ENCODE data around the gene NLGN1. TPM values are rescaled to one million over a fixed set of nuclear protein-coding genes. Genes with fewer than 3 reads are reported as not detected.

NLGN1 gene
- polyA plus RNA-seq, 2 of the 4 experiments (the other 2 are of a cell fraction) = not detected

DNA sequence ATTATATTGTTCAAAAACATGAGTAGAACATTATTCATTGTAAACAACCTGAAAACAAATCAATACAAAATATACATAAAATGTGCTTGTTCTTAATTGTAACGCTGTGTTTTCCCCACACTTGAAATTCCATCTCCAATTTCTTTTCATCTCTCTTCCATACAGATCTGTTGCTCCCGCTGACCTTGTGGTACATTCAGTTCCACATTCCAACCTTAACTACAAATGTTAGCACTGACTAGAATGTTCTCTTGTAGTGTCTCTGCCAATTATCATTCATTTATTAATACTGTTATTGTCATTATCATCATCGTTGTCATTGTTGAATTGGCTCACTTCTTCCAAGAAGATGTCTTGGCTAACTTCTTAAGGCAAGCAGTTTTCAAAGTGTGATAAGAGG lies 65.7 kb downstream of the NLGN1 start:
- Histone ChIP-seq H3K27ac (no peak overlapping the region), H3K4me2 (no peak overlapping the region), H3K4me1 (no peaks in the 10 kb centered on the region), H3K9me3 (no peaks in the 10 kb centered on the region), H3K4me3 (no peak overlapping the region)
- POLR2A ChIA-PET = no interaction called here
- FAIRE-seq (no peak), DNase-seq (ENCODE audit: low read depth in 1 of 2, low spot score in 1 of 2) (no peak), ATAC-seq (no peak)
- WGBS (ENCODE audit: missing lambda C conversion rate) = 14% methylated on average over 3 of the region's 3 CpGs
- CTCF ChIA-PET = no interaction called here
- TF ChIP-seq EP300 (IDR thresholded peaks at IDR 0.05) (no peak), CHD4 (IDR thresholded peaks at IDR 0.05; ENCODE audit: borderline replicate concordance) (no peak), E2F6 (IDR thresholded peaks at IDR 0.05; ENCODE audit: borderline replicate concordance, low read depth) (no peak), HEYL (CRISPR knock-in tag; IDR thresholded peaks at IDR 0.05) (no peak), PBX3 (IDR thresholded peaks at IDR 0.05) (no peak), ZSCAN20 (CRISPR knock-in tag; IDR thresholded peaks at IDR 0.05) (no peak), RNF2 (IDR thresholded peaks at IDR 0.05; ENCODE audit: borderline replicate concordance, low read depth) (no peak), MYC (IDR thresholded peaks at IDR 0.05; ENCODE audit: borderline replicate concordance, low read length) (no peak), TP53 (CRISPR knock-in tag; IDR thresholded peaks at IDR 0.05) (no peak), SMC3 (IDR thresholded peaks at IDR 0.05) (no peak), JUN (IDR thresholded peaks at IDR 0.05) (no peak), GATA3 (IDR thresholded peaks at IDR 0.05; ENCODE audit: borderline replicate concordance) (no peak), POLR2A (IDR thresholded peaks at IDR 0.05; ENCODE audit: low read length) (no peak)
- TF ChIP-seq, protein P1, sequence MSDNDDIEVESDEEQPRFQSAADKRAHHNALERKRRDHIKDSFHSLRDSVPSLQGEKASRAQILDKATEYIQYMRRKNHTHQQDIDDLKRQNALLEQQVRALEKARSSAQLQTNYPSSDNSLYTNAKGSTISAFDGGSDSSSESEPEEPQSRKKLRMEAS (IDR thresholded peaks at IDR 0.05) = no peak

DNA sequence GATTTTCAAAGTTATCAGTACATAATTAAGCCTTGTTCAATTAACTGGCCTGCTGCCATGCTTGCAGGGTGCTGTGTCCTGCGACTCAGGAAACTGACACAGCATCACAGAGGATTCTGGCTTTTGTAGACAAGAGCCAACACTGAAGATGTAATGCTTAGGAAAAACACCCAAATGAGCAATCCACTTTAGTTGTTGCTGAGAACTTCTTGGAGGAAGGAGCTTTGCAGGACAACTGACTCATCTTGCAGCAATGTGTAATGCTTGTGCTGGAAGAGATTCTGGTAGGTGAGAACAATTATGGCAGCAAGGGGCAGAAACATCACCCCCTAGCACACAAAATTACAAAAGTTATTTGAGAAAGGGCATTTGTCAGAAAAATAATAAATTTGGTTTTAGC lies 67.6 kb downstream of the NLGN1 start:
- FAIRE-seq (no peak), ATAC-seq (no peak), DNase-seq (ENCODE audit: low read depth in 1 of 2, low spot score in 1 of 2) (no peak)
- Histone ChIP-seq H3K4me2 (no peak overlapping the region), H3K4me3 (no peak overlapping the region), H3K27ac (no peak overlapping the region), H3K4me1 (no peaks in the 10 kb centered on the region), H3K9me3 (no peaks in the 10 kb centered on the region)
- CTCF ChIA-PET = no interaction called here
- 7% methylated on average over 1 of the region's 1 CpG for WGBS (ENCODE audit: missing lambda C conversion rate)
- TF ChIP-seq USF2 (IDR thresholded peaks at IDR 0.05) = no peak
- TF ChIP-seq TFCP2L1 (CRISPR knock-in tag; IDR thresholded peaks at IDR 0.05) = no peak
- TF ChIP-seq, protein P2, sequence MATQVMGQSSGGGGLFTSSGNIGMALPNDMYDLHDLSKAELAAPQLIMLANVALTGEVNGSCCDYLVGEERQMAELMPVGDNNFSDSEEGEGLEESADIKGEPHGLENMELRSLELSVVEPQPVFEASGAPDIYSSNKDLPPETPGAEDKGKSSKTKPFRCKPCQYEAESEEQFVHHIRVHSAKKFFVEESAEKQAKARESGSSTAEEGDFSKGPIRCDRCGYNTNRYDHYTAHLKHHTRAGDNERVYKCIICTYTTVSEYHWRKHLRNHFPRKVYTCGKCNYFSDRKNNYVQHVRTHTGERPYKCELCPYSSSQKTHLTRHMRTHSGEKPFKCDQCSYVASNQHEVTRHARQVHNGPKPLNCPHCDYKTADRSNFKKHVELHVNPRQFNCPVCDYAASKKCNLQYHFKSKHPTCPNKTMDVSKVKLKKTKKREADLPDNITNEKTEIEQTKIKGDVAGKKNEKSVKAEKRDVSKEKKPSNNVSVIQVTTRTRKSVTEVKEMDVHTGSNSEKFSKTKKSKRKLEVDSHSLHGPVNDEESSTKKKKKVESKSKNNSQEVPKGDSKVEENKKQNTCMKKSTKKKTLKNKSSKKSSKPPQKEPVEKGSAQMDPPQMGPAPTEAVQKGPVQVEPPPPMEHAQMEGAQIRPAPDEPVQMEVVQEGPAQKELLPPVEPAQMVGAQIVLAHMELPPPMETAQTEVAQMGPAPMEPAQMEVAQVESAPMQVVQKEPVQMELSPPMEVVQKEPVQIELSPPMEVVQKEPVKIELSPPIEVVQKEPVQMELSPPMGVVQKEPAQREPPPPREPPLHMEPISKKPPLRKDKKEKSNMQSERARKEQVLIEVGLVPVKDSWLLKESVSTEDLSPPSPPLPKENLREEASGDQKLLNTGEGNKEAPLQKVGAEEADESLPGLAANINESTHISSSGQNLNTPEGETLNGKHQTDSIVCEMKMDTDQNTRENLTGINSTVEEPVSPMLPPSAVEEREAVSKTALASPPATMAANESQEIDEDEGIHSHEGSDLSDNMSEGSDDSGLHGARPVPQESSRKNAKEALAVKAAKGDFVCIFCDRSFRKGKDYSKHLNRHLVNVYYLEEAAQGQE (IDR thresholded peaks at IDR 0.05) = no peak
- TF ChIP-seq HOXA7 (CRISPR knock-in tag; IDR thresholded peaks at IDR 0.05) = no peak
- no peak for TF ChIP-seq HES2 (IDR thresholded peaks at IDR 0.05)
- no peak for TF ChIP-seq EHF (CRISPR knock-in tag; IDR thresholded peaks at IDR 0.05)
- no peak for TF ChIP-seq EP300 (IDR thresholded peaks at IDR 0.05)
- TF ChIP-seq POLR2A (IDR thresholded peaks at IDR 0.05; ENCODE audit: low read length) = no peak
- TF ChIP-seq CBX2 (IDR thresholded peaks at IDR 0.05; ENCODE audit: borderline replicate concordance, low read depth) = no peak
- no peak for TF ChIP-seq ZSCAN20 (CRISPR knock-in tag; IDR thresholded peaks at IDR 0.05)
- TF ChIP-seq RARB (CRISPR knock-in tag; IDR thresholded peaks at IDR 0.05) = no peak
- no peak for TF ChIP-seq RFX5 (IDR thresholded peaks at IDR 0.05)
- POLR2A ChIA-PET = no interaction called here
